Measurements from ENCODE around the gene PLA2G1B.

The PLA2G1B gene

DNA sequence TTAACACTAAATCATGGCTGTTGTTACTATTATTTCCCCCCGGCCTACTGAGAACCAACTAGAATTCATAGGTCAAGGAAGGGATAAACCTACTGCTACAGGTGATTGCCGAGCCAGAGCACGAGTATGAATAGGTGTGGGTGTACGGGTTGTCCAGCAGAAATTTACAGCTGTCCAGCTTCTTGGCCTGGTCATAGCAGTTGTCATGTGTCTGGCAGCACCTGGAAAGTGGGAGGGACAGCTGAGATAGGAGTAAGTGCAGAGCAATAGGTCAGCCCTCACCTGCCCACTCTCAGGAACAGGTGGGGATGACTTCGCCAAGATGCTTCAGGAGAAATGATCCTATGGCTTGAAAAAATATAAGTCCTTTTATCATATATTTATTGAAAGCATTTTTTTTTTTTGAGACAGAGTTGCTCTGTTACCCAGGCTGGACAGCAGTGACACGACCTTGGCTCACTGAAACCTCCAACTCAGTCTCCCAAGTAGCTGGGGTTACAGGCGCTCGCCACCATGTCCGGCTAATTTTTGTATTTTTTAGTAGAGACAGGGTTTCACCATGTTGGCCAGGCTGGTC is 2.6 kb downstream of the PLA2G1B start:
- no peak overlapping the region for H3K27ac ChIP-seq (ENCODE audit: low read length)
- H3K4me1 ChIP-seq (ENCODE audit: control insufficient read depth, insufficient read depth, low read length), result no peaks in the 10 kb centered on the region
- no peak overlapping the region for H3K4me3 ChIP-seq (ENCODE audit: low read length)
- no peak for DNase-seq (ENCODE audit: low read depth, low spot score)
- no peaks in the 10 kb centered on the region; the same call in 1 of the 2 replicates for H3K27me3 ChIP-seq (ENCODE audit: control insufficient read depth, insufficient read depth, low read length)
- WGBS (ENCODE audit: insufficient coverage, insufficient read length), result no CpG with 5 or more reads among the region's 9 CpGs
- no peaks in the 10 kb centered on the region for H3K9me3 ChIP-seq (ENCODE audit: control insufficient read depth, insufficient read depth, low read length)
- no peaks in the 10 kb centered on the region for H3K36me3 ChIP-seq (ENCODE audit: control insufficient read depth, insufficient read depth, low read length)

DNA sequence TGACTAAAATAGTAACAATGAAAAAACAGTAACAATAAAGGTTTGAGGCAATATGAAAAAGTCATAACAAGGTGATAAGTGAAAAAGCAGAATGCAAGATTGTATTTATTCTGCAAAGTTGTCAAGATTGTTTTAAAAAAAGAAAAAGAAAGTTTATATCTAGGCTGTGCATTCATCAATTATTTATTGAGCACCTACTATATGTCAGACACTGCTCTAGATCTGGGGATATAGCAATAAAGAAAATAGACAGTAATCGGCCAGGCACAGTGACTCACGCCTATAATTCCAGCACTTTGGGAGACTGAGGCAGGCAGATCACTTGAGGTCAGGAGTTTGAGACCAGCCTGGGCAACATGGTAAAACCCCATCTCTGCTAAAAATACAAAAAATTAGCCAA is 3.8 kb downstream of the PLA2G1B start:
- Histone ChIP-seq H3K4me3 (ENCODE audit: low read length) (no peak overlapping the region), H3K27ac (ENCODE audit: low read length) (no peak overlapping the region), H3K36me3 (ENCODE audit: control insufficient read depth, insufficient read depth, low read length) (no peaks in the 10 kb centered on the region), H3K27me3 (ENCODE audit: control insufficient read depth, insufficient read depth, low read length) (no peaks in the 10 kb centered on the region; the same call in 1 of the 2 replicates), H3K4me1 (ENCODE audit: control insufficient read depth, insufficient read depth, low read length) (no peaks in the 10 kb centered on the region), H3K9me3 (ENCODE audit: control insufficient read depth, insufficient read depth, low read length) (no peaks in the 10 kb centered on the region)
- no CpG with 5 or more reads among the region's 2 CpGs for WGBS (ENCODE audit: insufficient coverage, insufficient read length)
- no peak for DNase-seq (ENCODE audit: low read depth, low spot score)

- Histone ChIP-seq H3K4me1 (ENCODE audit: control insufficient read depth, insufficient read depth, low read length) (no peaks in the 10 kb centered on the region), H3K36me3 (ENCODE audit: control insufficient read depth, insufficient read depth, low read length) (no peaks in the 10 kb centered on the region), H3K4me3 (ENCODE audit: low read length) (no peak overlapping the region), H3K9me3 (ENCODE audit: control insufficient read depth, insufficient read depth, low read length) (no peaks in the 10 kb centered on the region), H3K27me3 (ENCODE audit: control insufficient read depth, insufficient read depth, low read length) (no peaks in the 10 kb centered on the region; the same call in 1 of the 2 replicates), H3K27ac (ENCODE audit: low read length) (no peak overlapping the region)
- no CpG with 5 or more reads among the region's 13 CpGs for WGBS (ENCODE audit: insufficient coverage, insufficient read length)
- no peak for DNase-seq (ENCODE audit: low read depth, low spot score)
These were observed 6.0 kb downstream of the PLA2G1B start for GRCh38 chr12:120321382-120322202.

- peak; percentile 94 for DNase-seq (ENCODE audit: low read depth, low spot score)
- Histone ChIP-seq H3K9me3 (ENCODE audit: control insufficient read depth, insufficient read depth, low read length) (no peaks in the 10 kb centered on the region), H3K27ac (ENCODE audit: low read length) (no peak overlapping the region), H3K36me3 (ENCODE audit: control insufficient read depth, insufficient read depth, low read length) (no peaks in the 10 kb centered on the region), H3K4me3 (ENCODE audit: low read length) (peak overlapping the region; percentile 44; the same call in 1 of the 2 replicates), H3K4me1 (ENCODE audit: control insufficient read depth, insufficient read depth, low read length) (no peaks in the 10 kb centered on the region), H3K27me3 (ENCODE audit: control insufficient read depth, insufficient read depth, low read length) (no peaks in the 10 kb centered on the region; the same call in 1 of the 2 replicates)
- WGBS (ENCODE audit: insufficient coverage, insufficient read length), result no CpG with 5 or more reads among the region's 42 CpGs
These were observed 10.1 kb downstream of the PLA2G1B start for GRCh38 chr12:120317224-120318105.

DNA sequence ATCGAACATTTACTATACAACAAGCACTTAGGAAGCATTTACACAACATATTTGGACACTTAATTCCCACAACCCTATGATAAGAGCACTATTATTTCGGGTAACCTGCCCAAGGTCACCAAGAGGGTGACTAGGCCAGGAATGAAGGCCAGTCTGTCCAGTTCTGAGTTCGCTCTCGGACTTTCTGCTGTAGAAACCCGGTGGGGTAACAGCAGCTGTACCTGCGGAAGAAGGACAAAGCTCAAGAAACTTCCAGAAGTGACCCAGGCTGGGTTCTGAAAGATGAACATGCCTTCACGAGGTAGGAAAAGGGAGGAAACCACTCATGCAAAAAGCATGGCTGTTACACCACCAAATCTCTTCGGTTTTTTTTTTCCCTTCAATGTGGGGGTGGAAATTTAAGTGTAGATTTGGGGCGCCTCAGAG is 10.8 kb downstream of the PLA2G1B start:
- H3K27me3 ChIP-seq (ENCODE audit: control insufficient read depth, insufficient read depth, low read length), result no peaks in the 10 kb centered on the region
- no peak for DNase-seq (ENCODE audit: low read depth, low spot score)
- H3K36me3 ChIP-seq (ENCODE audit: control insufficient read depth, insufficient read depth, low read length), result no peaks in the 10 kb centered on the region
- peak overlapping the region; percentile 44; the same call in 1 of the 2 replicates for H3K4me3 ChIP-seq (ENCODE audit: low read length)
- WGBS (ENCODE audit: insufficient coverage, insufficient read length), result no CpG with 5 or more reads among the region's 9 CpGs
- H3K4me1 ChIP-seq (ENCODE audit: control insufficient read depth, insufficient read depth, low read length), result no peaks in the 10 kb centered on the region
- no peaks in the 10 kb centered on the region for H3K9me3 ChIP-seq (ENCODE audit: control insufficient read depth, insufficient read depth, low read length)
- H3K27ac ChIP-seq (ENCODE audit: low read length), result no peak overlapping the region

DNA sequence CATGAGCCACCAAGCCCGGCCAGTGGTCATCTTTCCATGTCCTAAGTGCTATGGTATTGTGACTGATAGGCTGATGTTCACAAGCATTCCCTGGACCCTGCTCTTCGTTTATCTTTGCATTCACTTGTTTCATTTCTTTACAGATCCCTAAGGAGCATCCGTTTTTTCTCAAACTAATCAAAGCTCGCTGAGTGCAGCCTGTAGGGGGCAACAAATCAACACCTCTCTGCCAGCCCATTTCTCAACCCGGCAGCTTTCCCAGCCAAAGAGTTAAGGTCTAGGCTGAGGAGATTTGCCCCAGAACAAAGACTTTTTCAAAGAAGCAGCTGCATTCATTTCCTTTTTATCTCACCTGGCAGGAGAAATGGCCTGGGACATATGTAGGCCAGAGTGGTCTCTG is 13.4 kb downstream of the PLA2G1B start:
- no peaks in the 10 kb centered on the region for H3K27me3 ChIP-seq (ENCODE audit: control insufficient read depth, insufficient read depth, low read length)
- H3K4me3 ChIP-seq (ENCODE audit: low read length), result no peak overlapping the region
- H3K36me3 ChIP-seq (ENCODE audit: control insufficient read depth, insufficient read depth, low read length), result no peaks in the 10 kb centered on the region
- no peaks in the 10 kb centered on the region for H3K4me1 ChIP-seq (ENCODE audit: control insufficient read depth, insufficient read depth, low read length)
- no peak overlapping the region for H3K27ac ChIP-seq (ENCODE audit: low read length)
- H3K9me3 ChIP-seq (ENCODE audit: control insufficient read depth, insufficient read depth, low read length), result no peaks in the 10 kb centered on the region
- WGBS (ENCODE audit: insufficient coverage, insufficient read length), result no CpG with 5 or more reads among the region's 5 CpGs
- peak; percentile 31 for DNase-seq (ENCODE audit: low read depth, low spot score)

- Histone ChIP-seq H3K36me3 (ENCODE audit: control insufficient read depth, insufficient read depth, low read length) (no peaks in the 10 kb centered on the region), H3K9me3 (ENCODE audit: control insufficient read depth, insufficient read depth, low read length) (no peaks in the 10 kb centered on the region), H3K4me1 (ENCODE audit: control insufficient read depth, insufficient read depth, low read length) (no peaks in the 10 kb centered on the region), H3K27ac (ENCODE audit: low read length) (no peak within 1 kb of the TSS), H3K4me3 (ENCODE audit: low read length) (peak within 1 kb of the TSS; percentile 96), H3K27me3 (ENCODE audit: control insufficient read depth, insufficient read depth, low read length) (no peaks in the 10 kb centered on the region)
- DNase-seq (ENCODE audit: low read depth, low spot score), result no peak
- WGBS (ENCODE audit: insufficient coverage, insufficient read length), result no CpG with 5 or more reads among the region's 31 CpGs
These were observed 25.4 kb downstream of the PLA2G1B start, which contains the start of gene SIRT4 for GRCh38 chr12:120301962-120302815. Gene SIRT4, plus strand, starts transcription at chr12:120302321. Its CDS starts 1,241 bp downstream, at chr12:120303562.

DNA sequence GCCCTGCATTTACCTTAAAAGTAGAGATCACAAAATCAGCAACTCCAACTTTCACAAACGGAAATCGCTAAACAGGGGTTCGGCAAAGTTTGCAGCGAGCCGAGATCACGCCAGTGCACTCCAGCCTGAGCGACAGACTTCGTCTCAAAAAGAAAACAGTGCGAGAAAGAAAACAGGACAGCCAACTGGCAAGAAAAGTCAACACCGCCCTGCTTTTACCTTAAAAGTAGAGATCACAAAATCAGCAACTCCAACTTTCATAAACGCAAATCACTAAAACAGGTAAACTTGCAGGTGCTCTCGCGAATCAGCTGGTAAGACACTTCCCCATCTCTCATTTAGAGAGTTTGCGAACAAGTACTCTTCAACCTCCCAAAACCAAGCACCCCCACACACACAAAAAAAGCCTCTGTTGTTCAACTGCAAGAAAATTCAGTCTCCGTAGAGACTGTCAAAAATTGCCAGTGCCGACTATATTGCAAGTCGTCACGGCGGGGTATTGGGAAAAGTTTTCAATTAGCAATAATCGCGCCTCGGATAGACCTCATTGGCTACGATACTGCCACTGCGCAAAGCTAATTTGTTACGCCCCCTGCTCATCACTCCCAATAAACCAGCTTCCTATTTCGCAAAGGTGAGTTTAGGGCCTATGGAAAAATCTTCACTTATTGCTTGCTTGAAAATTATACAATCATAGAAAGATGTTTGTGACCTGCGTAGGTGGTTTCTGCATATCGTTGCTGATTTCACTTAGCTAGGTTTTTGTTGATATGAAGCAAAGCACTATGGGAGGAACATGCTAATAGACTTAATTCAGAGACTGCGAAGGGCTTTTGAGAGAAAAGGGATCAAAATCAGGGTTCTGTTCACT is 34.7 kb downstream of the PLA2G1B start, which contains the start of gene RNU4-1:
TSS of gene RNU4-1 (minus strand) at position 577 of the 871 bp plus-strand sequence.
- Histone ChIP-seq H3K27me3 (ENCODE audit: control insufficient read depth, insufficient read depth, low read length) (no peaks in the 10 kb centered on the region), H3K36me3 (ENCODE audit: control insufficient read depth, insufficient read depth, low read length) (no peaks in the 10 kb centered on the region), H3K9me3 (ENCODE audit: control insufficient read depth, insufficient read depth, low read length) (no peaks in the 10 kb centered on the region), H3K4me1 (ENCODE audit: control insufficient read depth, insufficient read depth, low read length) (peaks cover 2% of the 10 kb centered on the region; the same call in 1 of the 2 replicates), H3K27ac (ENCODE audit: low read length) (no peak within 1 kb of the TSS), H3K4me3 (ENCODE audit: low read length) (peak within 1 kb of the TSS; percentile 56; the same call in 1 of the 2 replicates)
- WGBS (ENCODE audit: insufficient coverage, insufficient read length), result no CpG with 5 or more reads among the region's 29 CpGs
- DNase-seq (ENCODE audit: low read depth, low spot score), result peak; percentile 87

DNA sequence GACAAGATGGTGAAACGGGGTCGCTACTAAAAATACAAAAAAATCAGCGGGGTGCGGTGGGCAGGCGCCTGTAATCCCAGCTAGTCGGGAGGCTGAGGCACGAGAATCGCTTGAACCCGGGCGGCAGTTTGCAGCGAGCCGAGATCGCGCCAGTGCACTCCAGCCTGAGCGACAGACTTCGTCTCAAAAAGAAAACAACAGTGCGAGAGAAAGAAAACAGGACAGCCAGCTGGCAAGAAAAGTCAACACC is 35.2 kb downstream of the PLA2G1B start:
- Histone ChIP-seq H3K27ac (ENCODE audit: low read length) (no peak overlapping the region), H3K36me3 (ENCODE audit: control insufficient read depth, insufficient read depth, low read length) (no peaks in the 10 kb centered on the region), H3K27me3 (ENCODE audit: control insufficient read depth, insufficient read depth, low read length) (no peaks in the 10 kb centered on the region), H3K9me3 (ENCODE audit: control insufficient read depth, insufficient read depth, low read length) (no peaks in the 10 kb centered on the region), H3K4me1 (ENCODE audit: control insufficient read depth, insufficient read depth, low read length) (peaks cover 2% of the 10 kb centered on the region; the same call in 1 of the 2 replicates), H3K4me3 (ENCODE audit: low read length) (peak overlapping the region; percentile 56; the same call in 1 of the 2 replicates)
- no peak for DNase-seq (ENCODE audit: low read depth, low spot score)
- no CpG with 5 or more reads among the region's 17 CpGs for WGBS (ENCODE audit: insufficient coverage, insufficient read length)

All from iPS DF 6.9 (cell line).